AG08395 (cell line): ENCODE results near the gene OPRD1.
"Not testable (repeated sequence)": the region's sequence is repeated elsewhere in the genome, so short reads cannot be mapped to it uniquely, and the experiment has no call there.

ENCODE experiments used
- DNase-seq: peaks from one replicate; pipeline ENCODE4 v3.0.0; 2012; ENCODE audit warnings: mixed read lengths, low spot score

The OPRD1 gene

GRCh38 chr1:28801461-28801860 is 10.5 kb upstream of the OPRD1 start:
- no peak for DNase-seq

- no peak for DNase-seq
These were observed 8.9 kb upstream of the OPRD1 start for GRCh38 chr1:28803051-28803450.

GRCh38 chr1:28803662-28804061 is 8.3 kb upstream of the OPRD1 start:
- DNase-seq, result no peak

- DNase-seq, result no peak
These were observed 7.9 kb upstream of the OPRD1 start for GRCh38 chr1:28804071-28804470.

GRCh38 chr1:28807046-28807445 is 4.9 kb upstream of the OPRD1 start:
- DNase-seq, result no peak

- DNase-seq, result no peak
These were observed 4.0 kb upstream of the OPRD1 start for GRCh38 chr1:28807986-28808385.

GRCh38 chr1:28811369-28811765 is 603 bp upstream of the OPRD1 start:
- no peak for DNase-seq

GRCh38 chr1:28812669-28813468 is 899 bp downstream of the OPRD1 start:
- DNase-seq, result no peak

- no peak for DNase-seq
These were observed 2.0 kb downstream of the OPRD1 start for GRCh38 chr1:28813931-28814465.

GRCh38 chr1:28815533-28816185 is 3.7 kb downstream of the OPRD1 start:
- DNase-seq, result no peak

- no peak for DNase-seq
These were observed 5.2 kb downstream of the OPRD1 start for GRCh38 chr1:28817133-28817532.

- no peak for DNase-seq
These were observed 7.0 kb downstream of the OPRD1 start for GRCh38 chr1:28819020-28819419.

- DNase-seq, result no peak
These were observed 10.8 kb downstream of the OPRD1 start for GRCh38 chr1:28822799-28823198.

GRCh38 chr1:28824061-28824460 is 12.1 kb downstream of the OPRD1 start:
- DNase-seq, result peak; percentile 41

- DNase-seq, result not testable (repeated sequence)
These were observed 16.4 kb downstream of the OPRD1 start for GRCh38 chr1:28828227-28828858.

GRCh38 chr1:28830814-28831213 is 18.8 kb downstream of the OPRD1 start:
- DNase-seq, result no peak

- DNase-seq, result no peak
These were observed 21.0 kb downstream of the OPRD1 start for GRCh38 chr1:28832966-28833365.

- DNase-seq, result no peak
These were observed 21.4 kb downstream of the OPRD1 start for GRCh38 chr1:28833381-28833780.

- no peak for DNase-seq
These were observed 23.3 kb downstream of the OPRD1 start for GRCh38 chr1:28835237-28835650.

GRCh38 chr1:28836421-28836956 is 24.5 kb downstream of the OPRD1 start:
- no peak for DNase-seq

GRCh38 chr1:28840928-28841544 is 29.1 kb downstream of the OPRD1 start:
- DNase-seq, result no peak
